ENCODE measurements around the gene CMYA5. TPM values are rescaled to one million over a fixed set of nuclear protein-coding genes. Genes with fewer than 3 reads are reported as not detected.

Gene CMYA5
- total RNA-seq, 1 experiment from 2014 or later: 0.22 TPM

DNA sequence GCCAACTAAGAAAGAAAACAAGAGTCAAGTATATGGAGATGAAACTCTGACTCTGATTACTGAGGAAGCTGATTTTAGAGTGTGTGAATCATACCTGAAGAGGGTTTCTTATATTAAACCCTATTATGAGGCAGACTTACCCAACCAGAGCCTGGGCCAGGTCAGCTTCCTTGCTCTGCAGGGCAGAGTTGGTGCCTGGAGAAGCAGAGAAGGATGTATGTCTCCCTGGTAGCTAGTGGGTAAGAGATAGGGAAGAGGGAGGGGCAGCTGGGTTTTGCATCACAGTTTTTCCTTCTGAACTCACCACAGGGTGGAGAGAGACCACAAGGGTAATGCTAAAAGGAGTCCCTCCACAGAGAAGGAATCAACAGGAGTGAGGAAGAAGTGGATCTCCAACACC lies 104.1 kb downstream of the CMYA5 start:
- Histone ChIP-seq H3K9ac (ENCODE audit: low read length) (no peak overlapping the region), H3K79me2 (ENCODE audit: insufficient read depth, low read length) (no peaks in the 10 kb centered on the region), H3K27ac (ENCODE audit: low read depth, low read length) (no peak overlapping the region), H3K4me3 (replicated peaks in 1 of 2; ENCODE audit: low read depth in 1 of 2, low read length in 2 of 2) (no peak overlapping the region), H3K4me2 (ENCODE audit: low read length) (no peak overlapping the region), H2AFZ (ENCODE audit: low read depth, low read length, poor library complexity, severe bottlenecking) (no peak overlapping the region), H4K20me1 (ENCODE audit: insufficient read depth) (no peaks in the 10 kb centered on the region), H3K36me3 (ENCODE audit: control insufficient read depth in 1 of 2, insufficient read depth in 2 of 2, low read length in 2 of 2) (no peaks in the 10 kb centered on the region), H3K9me2 (ENCODE audit: insufficient read depth) (no peaks in the 10 kb centered on the region), H3K4me1 (ENCODE audit: control insufficient read depth in 1 of 2, insufficient read depth in 2 of 2, low read length in 2 of 2) (no peaks in the 10 kb centered on the region), H3K27me3 (ENCODE audit: insufficient read depth, low read length) (no peaks in the 10 kb centered on the region), H3K9me3 (ENCODE audit: control insufficient read depth in 1 of 2, insufficient read depth in 1 of 2, low read depth in 1 of 2, low read length in 2 of 2) (no peaks in the 10 kb centered on the region)
- BruUV-seq (replicated peaks): no TSS peak
- intact Hi-C loops (cut with micrococcal nuclease): no loop called here
- RAD21 ChIA-PET (ENCODE audit: low non-redundant PET in 1 of 2, low total read pairs in 2 of 2, uncharacterized antibody in 2 of 2, unreplicated experiment in 2 of 2): no interaction called here
- TF ChIP-seq ZNF274 (IDR thresholded peaks at IDR 0.05; ENCODE audit: low read depth, low read length): no peak
- TF ChIP-seq SIN3A (IDR thresholded peaks at IDR 0.05; ENCODE audit: low read depth): no peak
- TF ChIP-seq SP1 (IDR thresholded peaks at IDR 0.05; ENCODE audit: low read depth): no peak
- TF ChIP-seq EZH2 (IDR thresholded peaks at IDR 0.05): no peak
- POLR2A ChIA-PET: no interaction called here
- CTCF ChIA-PET: no interaction called here
- DNase-seq (ENCODE audit: low read depth, low spot score) (no peak), ATAC-seq (no peak)

DNA sequence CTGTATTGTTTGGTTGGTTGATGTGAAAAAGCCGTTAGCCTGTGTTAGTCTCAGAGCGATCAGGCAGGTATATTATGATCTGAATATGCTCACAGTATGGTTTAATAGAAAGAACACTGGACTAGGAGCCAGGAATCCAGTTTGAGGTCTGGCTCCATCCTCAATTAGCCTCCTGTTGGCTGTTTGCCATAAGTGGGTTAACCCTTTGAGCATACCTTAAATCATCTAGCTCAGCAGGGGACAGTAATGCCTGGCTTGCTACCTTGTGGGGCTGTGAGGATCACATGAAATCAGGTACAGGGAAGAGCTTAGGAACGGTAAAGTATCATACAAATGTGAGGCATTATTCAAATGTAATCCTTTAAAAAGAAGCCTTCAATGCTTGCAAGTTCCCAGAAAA lies 104.7 kb downstream of the CMYA5 start:
- Histone ChIP-seq H3K9me3 (ENCODE audit: control insufficient read depth in 1 of 2, insufficient read depth in 1 of 2, low read depth in 1 of 2, low read length in 2 of 2) (no peaks in the 10 kb centered on the region), H3K27me3 (ENCODE audit: insufficient read depth, low read length) (no peaks in the 10 kb centered on the region), H3K27ac (ENCODE audit: low read depth, low read length) (no peak overlapping the region), H2AFZ (ENCODE audit: low read depth, low read length, poor library complexity, severe bottlenecking) (no peak overlapping the region), H3K36me3 (ENCODE audit: control insufficient read depth in 1 of 2, insufficient read depth in 2 of 2, low read length in 2 of 2) (no peaks in the 10 kb centered on the region), H3K9ac (ENCODE audit: low read length) (no peak overlapping the region), H3K4me3 (replicated peaks in 1 of 2; ENCODE audit: low read depth in 1 of 2, low read length in 2 of 2) (no peak overlapping the region), H3K4me1 (ENCODE audit: control insufficient read depth in 1 of 2, insufficient read depth in 2 of 2, low read length in 2 of 2) (no peaks in the 10 kb centered on the region), H3K79me2 (ENCODE audit: insufficient read depth, low read length) (no peaks in the 10 kb centered on the region), H3K4me2 (ENCODE audit: low read length) (no peak overlapping the region), H4K20me1 (ENCODE audit: insufficient read depth) (no peaks in the 10 kb centered on the region), H3K9me2 (ENCODE audit: insufficient read depth) (no peaks in the 10 kb centered on the region)
- ATAC-seq: no peak
- no peak for DNase-seq (ENCODE audit: low read depth, low spot score)
- CTCF ChIA-PET: no interaction called here
- POLR2A ChIA-PET: no interaction called here
- intact Hi-C loops (cut with micrococcal nuclease): no loop called here
- TF ChIP-seq JUND (IDR thresholded peaks at IDR 0.05) (no peak), EZH2 (IDR thresholded peaks at IDR 0.05) (no peak), SIN3A (IDR thresholded peaks at IDR 0.05; ENCODE audit: low read depth) (no peak), YY1 (IDR thresholded peaks at IDR 0.05; ENCODE audit: extremely low read depth, insufficient replicate concordance, low read depth, low read length) (no peak), CBX3 (IDR thresholded peaks at IDR 0.05; ENCODE audit: low read depth) (no peak)
- TF ChIP-seq, protein P1, sequence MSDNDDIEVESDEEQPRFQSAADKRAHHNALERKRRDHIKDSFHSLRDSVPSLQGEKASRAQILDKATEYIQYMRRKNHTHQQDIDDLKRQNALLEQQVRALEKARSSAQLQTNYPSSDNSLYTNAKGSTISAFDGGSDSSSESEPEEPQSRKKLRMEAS (IDR thresholded peaks at IDR 0.05): no peak
- no TSS peak for BruUV-seq (replicated peaks)
- RAD21 ChIA-PET (ENCODE audit: low non-redundant PET in 1 of 2, low total read pairs in 2 of 2, uncharacterized antibody in 2 of 2, unreplicated experiment in 2 of 2): no interaction called here

All from HCT116 (cell line).